HepG2 (cell line): ENCODE results near the gene ZNF888. TPM values are rescaled to one million over a fixed set of nuclear protein-coding genes. Genes with fewer than 3 reads are reported as not detected.

Experiments used
- JARID2 ChIP-seq: sonication (generic); formaldehyde crosslinking; IDR thresholded peaks from 2 replicates; pipeline ENCODE4 v1.8.1; 2023; ENCODE audit warnings: missing genetic modification reagents, inconsistent platforms; ENCODE audit not compliant: insufficient replicate concordance
- KLF12 ChIP-seq: sonication (generic); formaldehyde crosslinking; IDR thresholded peaks from 2 replicates; pipeline ENCODE4 v1.4.0; 2020; ENCODE audit warnings: missing genetic modification reagents, borderline replicate concordance
- KMT2A ChIP-seq: sonication (generic); formaldehyde crosslinking; IDR thresholded peaks from 2 replicates; pipeline ENCODE4 v1.4.0; 2020; ENCODE audit warnings: missing genetic modification reagents
- MEF2D ChIP-seq: sonication (generic); formaldehyde crosslinking; IDR thresholded peaks from 2 replicates; pipeline ENCODE4 v1.5.1; 2020; ENCODE audit warnings: mild to moderate bottlenecking, missing genetic modification reagents
- PHF8 ChIP-seq: sonication (generic); formaldehyde crosslinking; IDR thresholded peaks from 2 replicates; pipeline ENCODE4 v1.5.0; 2020; ENCODE audit warnings: missing genetic modification reagents
- PITX1 ChIP-seq: sonication (generic); formaldehyde crosslinking; IDR thresholded peaks from 2 replicates; pipeline ENCODE4 v1.5.1; 2020; ENCODE audit warnings: mild to moderate bottlenecking, missing genetic modification reagents
- POLR2G ChIP-seq: fragments of 200-400 bp; formaldehyde crosslinking; IDR thresholded peaks from 2 replicates; pipeline ENCODE4 v1.6.1; 2018; ENCODE audit warnings: mild to moderate bottlenecking, low read depth, low read length, moderate library complexity
- RBAK ChIP-seq: sonication (generic); formaldehyde crosslinking; IDR thresholded peaks from 2 replicates; pipeline ENCODE4 v1.5.1; 2020; ENCODE audit warnings: mild to moderate bottlenecking, missing genetic modification reagents
- RFX5 ChIP-seq: IDR thresholded peaks from 2 replicates; pipeline ENCODE4 v1.6.1; 2011; ENCODE audit warnings: low read depth, low read length, improper control_type of control experiment
- SALL2 ChIP-seq: sonication (generic); formaldehyde crosslinking; IDR thresholded peaks from 2 replicates; pipeline ENCODE4 v1.8.1; 2023; ENCODE audit warnings: mild to moderate bottlenecking, missing genetic modification reagents, inconsistent platforms
- STAG1 ChIP-seq: sonication (generic); formaldehyde crosslinking; IDR thresholded peaks from 2 replicates; pipeline ENCODE4 v1.4.0; 2020; ENCODE audit warnings: missing genetic modification reagents
- TCF7L2 ChIP-seq: IDR thresholded peaks from 2 replicates; pipeline ENCODE4 v1.6.1; 2011; ENCODE audit warnings: mild to moderate bottlenecking, low read depth, low read length, moderate library complexity
- ZNF124 ChIP-seq: sonication (generic); formaldehyde crosslinking; IDR thresholded peaks from 2 replicates; pipeline ENCODE4 v1.4.0; 2020; ENCODE audit warnings: missing genetic modification reagents
- ZNF20 ChIP-seq: sonication (generic); formaldehyde crosslinking; IDR thresholded peaks from 2 replicates; pipeline ENCODE4 v1.4.0; 2020; ENCODE audit warnings: mild to moderate bottlenecking, moderate library complexity, missing genetic modification reagents
- ZNF335 ChIP-seq: sonication (generic); formaldehyde crosslinking; IDR thresholded peaks from 2 replicates; pipeline ENCODE4 v1.4.0; 2020; ENCODE audit warnings: missing genetic modification reagents
- ZNF530 ChIP-seq: sonication (generic); formaldehyde crosslinking; IDR thresholded peaks from 2 replicates; pipeline ENCODE4 v1.5.0; 2020; ENCODE audit warnings: low read depth, mild to moderate bottlenecking, missing genetic modification reagents
- ZNF550 ChIP-seq: sonication (generic); formaldehyde crosslinking; IDR thresholded peaks from 2 replicates; pipeline ENCODE4 v1.4.0; 2020; ENCODE audit warnings: mild to moderate bottlenecking, missing genetic modification reagents, borderline replicate concordance
- ZNF570 ChIP-seq: sonication (generic); formaldehyde crosslinking; IDR thresholded peaks from 2 replicates; pipeline ENCODE4 v1.4.0; 2020; ENCODE audit warnings: mild to moderate bottlenecking, missing genetic modification reagents, borderline replicate concordance
- ZNF749 ChIP-seq: sonication (generic); formaldehyde crosslinking; IDR thresholded peaks from 2 replicates; pipeline ENCODE4 v1.8.0; 2022; ENCODE audit warnings: mild to moderate bottlenecking, missing genetic modification reagents, moderate library complexity, borderline replicate concordance
- ZNF792 ChIP-seq: IDR thresholded peaks from 2 replicates; pipeline ENCODE4 v1.6.1; 2016
- ZNF83 ChIP-seq: sonication (generic); formaldehyde crosslinking; IDR thresholded peaks from 2 replicates; pipeline ENCODE4 v1.4.0; 2020; ENCODE audit warnings: missing genetic modification reagents, mild to moderate bottlenecking, borderline replicate concordance
- polyA plus RNA-seq, 8 experiments: library from polyadenylated mRNA; depleted of rRNA in 3 of 8; stranded (reverse) in 7 of 8; unstranded in 1 of 8; fragments of >200 nt; fragmentation: Illumina TruSeq in 4 of 8; extraction: Trizol in 4 of 8; gene quantifications; 2 replicates each; pipeline versions ENCODE4 v1.2.1 to v1.2.3, GENCODE V29; 2011 to 2016; ENCODE audit warnings: low read depth in 4 of 8, missing spikeins in 1 of 8, mixed read lengths in 1 of 8; ENCODE audit not compliant: insufficient read depth in 1 of 8
- total RNA-seq, 5 experiments: library from RNA; depleted of rRNA; stranded (reverse); fragments of >200 nt; fragmentation: Illumina TruSeq; extraction: Trizol; gene quantifications; 2 replicates each; pipeline ENCODE4 v1.2.3, GENCODE V29; 2016; ENCODE audit warnings: low read depth in 1 of 5
- TF ChIP-seq, protein P1 (sequence below): IDR thresholded peaks from 2 replicates; pipeline ENCODE4 v1.6.1; 2016; ENCODE audit warnings: low read depth, borderline replicate concordance
- TF ChIP-seq, protein P2 (sequence below): sonication (generic); formaldehyde crosslinking; IDR thresholded peaks from 2 replicates; pipeline ENCODE4 v1.8.0; 2022; ENCODE audit warnings: mild to moderate bottlenecking, missing genetic modification reagents, borderline replicate concordance
- TF ChIP-seq, protein P3 (sequence below): sonication (generic); formaldehyde crosslinking; IDR thresholded peaks from 2 replicates; pipeline ENCODE4 v1.9.0; 2021; ENCODE audit warnings: missing genetic modification reagents, mild to moderate bottlenecking, borderline replicate concordance

Gene ZNF888
- total and polyA plus RNA-seq, 2 of the 13 experiments (the other 11 are each of a cell fraction or from before 2014, with no cell fraction given): 1.7 to 7.6 TPM

DNA sequence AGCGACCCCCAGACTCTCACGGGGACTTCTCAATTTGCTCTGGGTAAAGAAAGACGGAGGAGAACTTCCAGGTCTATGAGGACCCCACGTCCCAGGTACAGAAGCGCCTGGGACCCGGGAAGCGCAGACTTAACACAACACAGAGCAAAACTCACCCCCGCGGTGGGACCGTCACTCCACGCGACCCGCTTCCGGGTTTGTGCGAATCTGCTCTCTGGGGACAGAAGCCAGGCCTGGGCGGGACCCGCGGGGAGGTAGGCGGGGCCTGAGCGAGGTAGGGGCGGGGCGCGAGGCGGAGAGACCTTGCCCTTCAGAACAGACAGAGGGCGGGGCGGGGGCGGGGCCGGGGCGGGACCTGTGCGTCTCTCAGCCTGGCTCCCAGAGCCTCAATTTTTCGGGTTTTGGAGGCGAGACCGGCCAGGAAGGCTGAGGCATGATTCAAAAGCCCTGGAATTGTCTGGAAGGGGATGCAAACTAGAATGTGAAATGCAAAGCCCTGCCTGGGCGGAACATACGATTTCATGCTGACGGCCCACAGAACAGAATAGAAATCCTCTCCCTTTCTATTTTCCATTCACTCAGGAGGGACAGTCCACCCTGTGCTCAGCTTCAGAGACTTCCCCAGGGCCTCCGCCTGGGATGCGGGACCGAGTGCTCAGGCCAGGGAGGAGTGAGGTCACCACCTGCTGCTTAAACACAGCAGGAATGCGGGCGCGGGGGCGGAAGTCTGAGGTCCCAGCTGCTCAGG lies 19.3 kb upstream of the ZNF888 start (continued):
- TF ChIP-seq, protein P1, sequence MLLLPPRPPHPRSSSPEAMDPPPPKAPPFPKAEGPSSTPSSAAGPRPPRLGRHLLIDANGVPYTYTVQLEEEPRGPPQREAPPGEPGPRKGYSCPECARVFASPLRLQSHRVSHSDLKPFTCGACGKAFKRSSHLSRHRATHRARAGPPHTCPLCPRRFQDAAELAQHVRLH (CRISPR knock-in tag): no peak
- no peak for TF ChIP-seq KLF12 (CRISPR knock-in tag)
- no peak for TF ChIP-seq RFX5
- TF ChIP-seq ZNF570: no peak
- no peak for TF ChIP-seq MEF2D
- TF ChIP-seq ZNF550 (CRISPR knock-in tag): no peak
- TF ChIP-seq TCF7L2: no peak
- TF ChIP-seq PITX1 (CRISPR knock-in tag): no peak
- peak; percentile 92 for TF ChIP-seq POLR2G
- TF ChIP-seq PHF8 (CRISPR knock-in tag): peak; percentile 80
- no peak for TF ChIP-seq SALL2 (CRISPR knock-in tag)
- TF ChIP-seq ZNF792 (CRISPR knock-in tag): 0 out of 2 replicates have a peak, but pooled peaks have one; percentile 13
- no peak for TF ChIP-seq ZNF83
- 0 out of 2 replicates have a peak, but pooled peaks have one; percentile 2 for TF ChIP-seq STAG1
- TF ChIP-seq, protein P2, sequence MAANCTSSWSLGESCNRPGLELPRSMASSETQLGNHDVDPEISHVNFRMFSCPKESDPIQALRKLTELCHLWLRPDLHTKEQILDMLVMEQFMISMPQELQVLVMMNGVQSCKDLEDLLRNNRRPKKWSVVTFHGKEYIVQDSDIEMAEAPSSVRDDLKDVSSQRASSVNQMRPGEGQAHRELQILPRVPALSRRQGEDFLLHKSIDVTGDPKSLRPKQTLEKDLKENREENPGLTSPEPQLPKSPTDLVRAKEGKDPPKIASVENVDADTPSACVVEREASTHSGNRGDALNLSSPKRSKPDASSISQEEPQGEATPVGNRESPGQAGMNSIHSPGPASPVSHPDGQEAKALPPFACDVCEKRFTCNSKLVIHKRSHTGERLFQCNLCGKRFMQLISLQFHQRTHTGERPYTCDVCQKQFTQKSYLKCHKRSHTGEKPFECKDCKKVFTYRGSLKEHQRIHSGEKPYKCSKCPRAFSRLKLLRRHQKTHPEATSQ (CRISPR knock-in tag): no peak
- no peak for TF ChIP-seq ZNF530
- TF ChIP-seq RBAK: no peak
- TF ChIP-seq, protein P3, sequence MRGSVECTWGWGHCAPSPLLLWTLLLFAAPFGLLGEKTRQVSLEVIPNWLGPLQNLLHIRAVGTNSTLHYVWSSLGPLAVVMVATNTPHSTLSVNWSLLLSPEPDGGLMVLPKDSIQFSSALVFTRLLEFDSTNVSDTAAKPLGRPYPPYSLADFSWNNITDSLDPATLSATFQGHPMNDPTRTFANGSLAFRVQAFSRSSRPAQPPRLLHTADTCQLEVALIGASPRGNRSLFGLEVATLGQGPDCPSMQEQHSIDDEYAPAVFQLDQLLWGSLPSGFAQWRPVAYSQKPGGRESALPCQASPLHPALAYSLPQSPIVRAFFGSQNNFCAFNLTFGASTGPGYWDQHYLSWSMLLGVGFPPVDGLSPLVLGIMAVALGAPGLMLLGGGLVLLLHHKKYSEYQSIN (CRISPR knock-in tag): no peak
- no peak for TF ChIP-seq ZNF20 (CRISPR knock-in tag)
- no peak for TF ChIP-seq ZNF335 (CRISPR knock-in tag)
- no peak for TF ChIP-seq ZNF749 (CRISPR knock-in tag)
- TF ChIP-seq JARID2: no peak
- no peak for TF ChIP-seq KMT2A (CRISPR knock-in tag)
- 0 out of 2 replicates have a peak, but pooled peaks have one; percentile 25 for TF ChIP-seq ZNF124
